A549 (cell line): Measurements from ENCODE around the gene RHO. TPM values are rescaled to one million over a fixed set of nuclear protein-coding genes. Genes with fewer than 3 reads are reported as not detected.
A peak's percentile ranks its signal among the peaks of the same experiment; 100 is the strongest.

Source experiments
- ATAC-seq, 2 experiments: fragments of 200-7000 bp in 1 of 2; fragments of >200 bp in 1 of 2; cut with Nextera tagmentation in 1 of 2; cut with Tn5 transposase in 1 of 2; 3 replicates each; pipeline versions ENCODE4 v1.8.0 to v1.9.1; 2018 to 2020; ENCODE audit warnings: mild to moderate bottlenecking in 1 of 2, moderate library complexity in 1 of 2
- CTCF ChIA-PET: fragments of 300-600 bp; sonication (Branson Sonifier 250); formaldehyde crosslinking; extraction: SDS; loops from one replicate; lab custom pipeline; 2021; ENCODE audit warnings: antibody characterized with exemption, inconsistent platforms; lab: Yijun Ruan, JAX
- POLR2A ChIA-PET: fragments of 350-600 bp; formaldehyde crosslinking; extraction: SDS; loops from one replicate; lab custom pipeline; 2021; ENCODE audit warnings: antibody characterized with exemption, inconsistent platforms; lab: Yijun Ruan, JAX
- DNase-seq, 2 experiments: peaks; one replicate each; pipeline versions ENCODE4 v3.0.0 to v3.0.0-alpha.2; 2011 to 2016; ENCODE audit warnings: low read depth in 1 of 2, low spot score in 1 of 2
- FAIRE-seq: peaks from 2 replicates; lab custom pipeline; 2011; peaks lifted over from hg19 to GRCh38; lab: Jason Lieb, UNC
- H3K27ac ChIP-seq, 2 experiments: fragments of >200 bp; sonication (Bioruptor Twin); formaldehyde crosslinking; 3 replicates each; pipeline ENCODE4 v1.5.1; 2016 to 2017
- H3K4me1 ChIP-seq: fragments of >200 bp; sonication (Bioruptor Twin); formaldehyde crosslinking; 3 replicates; pipeline ENCODE4 v1.6.1; 2016
- H3K4me2 ChIP-seq: fragments of >200 bp; sonication (Bioruptor Twin); formaldehyde crosslinking; 3 replicates; pipeline ENCODE4 v1.6.1; 2016
- H3K4me3 ChIP-seq: fragments of >200 bp; sonication (Bioruptor Twin); formaldehyde crosslinking; 3 replicates; pipeline ENCODE4 v1.5.1; 2016
- H3K9me3 ChIP-seq: fragments of >200 bp; sonication (Bioruptor Twin); formaldehyde crosslinking; 3 replicates; pipeline ENCODE4 v1.6.1; 2016
- BHLHE40 ChIP-seq: IDR thresholded peaks from 2 replicates; pipeline ENCODE4 v1.6.1; 2012; ENCODE audit warnings: low read depth, low read length, inconsistent platforms
- CBX2 ChIP-seq: fragments of 200-600 bp; sonication (generic); IDR thresholded peaks from 2 replicates; pipeline ENCODE4 v1.6.1; 2016; ENCODE audit warnings: low read depth, mild to moderate bottlenecking, borderline replicate concordance
- CHD2 ChIP-seq: fragments of 150-350 bp; IDR thresholded peaks from 2 replicates; pipeline ENCODE4 v1.6.1; 2014; ENCODE audit warnings: low read length; ENCODE audit not compliant: partially characterized antibody
- CHD4 ChIP-seq: fragments of 200-600 bp; sonication (generic); IDR thresholded peaks from 2 replicates; pipeline ENCODE4 v1.6.1; 2016; ENCODE audit warnings: antibody characterized with exemption, mild to moderate bottlenecking, borderline replicate concordance
- EHF ChIP-seq: fragments of 250-450 bp; sonication (Bioruptor Pico); IDR thresholded peaks from 2 replicates; pipeline ENCODE4 v1.5.0; 2020; ENCODE audit warnings: mild to moderate bottlenecking
- FOSB ChIP-seq: fragments of 250-450 bp; sonication (Bioruptor Pico); IDR thresholded peaks from 2 replicates; pipeline ENCODE4 v1.5.0; 2020; ENCODE audit warnings: mild to moderate bottlenecking, moderate library complexity
- FOXS1 ChIP-seq: fragments of 250-450 bp; sonication (Bioruptor Pico); IDR thresholded peaks from 2 replicates; pipeline ENCODE4 v1.5.0; 2020; ENCODE audit warnings: mild to moderate bottlenecking, moderate library complexity
- GATA3 ChIP-seq: IDR thresholded peaks from 2 replicates; pipeline ENCODE4 v1.6.1; 2012; ENCODE audit warnings: borderline replicate concordance
- HDAC2 ChIP-seq: fragments of 200-600 bp; sonication (generic); IDR thresholded peaks from 2 replicates; pipeline ENCODE4 v1.6.1; 2016
- HOXA7 ChIP-seq: fragments of 250-450 bp; sonication (Bioruptor Pico); IDR thresholded peaks from 2 replicates; pipeline ENCODE4 v1.5.0; 2020; ENCODE audit warnings: mild to moderate bottlenecking, moderate library complexity
- JUN ChIP-seq, 2 experiments: fragments of >200 bp; sonication (Bioruptor Twin); formaldehyde crosslinking; IDR thresholded peaks; 2 replicates in 1 of 2; 3 replicates in 1 of 2; pipeline ENCODE4 v1.6.1; 2016 to 2017
- MAFK ChIP-seq: fragments of 450-650 bp; IDR thresholded peaks from 2 replicates; pipeline ENCODE4 v1.6.1; 2014; ENCODE audit not compliant: partially characterized antibody
- MYC ChIP-seq: IDR thresholded peaks from 2 replicates; pipeline ENCODE4 v1.6.1; 2012; ENCODE audit warnings: mild to moderate bottlenecking, inconsistent platforms, low read length, improper control_type of control experiment, borderline replicate concordance
- POLR2A ChIP-seq: IDR thresholded peaks from 2 replicates; pipeline ENCODE4 v1.6.1; 2012; ENCODE audit warnings: mild to moderate bottlenecking, low read length
- RAD21 ChIP-seq, 2 experiments: fragments of >200 bp in 1 of 2; sonication (Bioruptor Twin) in 1 of 2; formaldehyde crosslinking in 1 of 2; IDR thresholded peaks in 1 of 2; conservative IDR thresholded peaks in 1 of 2; 2 replicates in 1 of 2; 3 replicates in 1 of 2; pipeline ENCODE4 v1.6.1; 2012 to 2018; ENCODE audit warnings: inconsistent platforms in 1 of 2
- RFX5 ChIP-seq: fragments of 450-650 bp; IDR thresholded peaks from 2 replicates; pipeline ENCODE4 v1.7.1; 2014; ENCODE audit warnings: antibody characterized with exemption, mild to moderate bottlenecking, moderate library complexity
- RNF2 ChIP-seq: fragments of 200-600 bp; sonication (generic); IDR thresholded peaks from 2 replicates; pipeline ENCODE4 v1.6.1; 2016; ENCODE audit warnings: low read depth, mild to moderate bottlenecking, antibody characterized with exemption, moderate library complexity, borderline replicate concordance
- TFCP2L1 ChIP-seq: fragments of 250-450 bp; sonication (Bioruptor Pico); IDR thresholded peaks from 2 replicates; pipeline ENCODE4 v1.5.0; 2021; ENCODE audit warnings: mild to moderate bottlenecking
- ZNF302 ChIP-seq: fragments of 250-450 bp; sonication (Bioruptor Pico); IDR thresholded peaks from 2 replicates; pipeline ENCODE4 v1.9.0; 2021; ENCODE audit warnings: inconsistent platforms, mild to moderate bottlenecking, moderate library complexity
- WGBS: methylation state at CpG from one replicate; pipeline ENCODE4 v1.1.6; 2017; ENCODE audit errors: missing lambda C conversion rate; 5-methylcytosine and 5-hydroxymethylcytosine counted together
- polyA plus RNA-seq, 4 experiments: library from polyadenylated mRNA; depleted of rRNA in 3 of 4; stranded (reverse); fragments of >200 nt; fragmentation: RNase III in 1 of 4; extraction: RNeasy Plus Mini Kit Qiagen cat#74134 plus additional on column Dnase treatment in 1 of 4; gene quantifications; 2 replicates in 3 of 4; 3 replicates in 1 of 4; pipeline ENCODE4 v1.2.3, GENCODE V29; 2011 to 2017
- TF ChIP-seq, protein P1 (sequence below): fragments of >200 bp; sonication (Bioruptor Twin); formaldehyde crosslinking; IDR thresholded peaks from 3 replicates; pipeline ENCODE4 v1.6.1; 2016
- TF ChIP-seq, protein P2 (sequence below): IDR thresholded peaks from 2 replicates; pipeline ENCODE4 v1.6.1; 2012
- TF ChIP-seq, protein P3 (sequence below): fragments of >200 bp; sonication (Bioruptor Twin); formaldehyde crosslinking; IDR thresholded peaks from 2 replicates; pipeline ENCODE4 v1.6.1; 2016

Gene RHO
- polyA plus RNA-seq, 2 of the 4 experiments (the other 2 are of a cell fraction) = 0.04 TPM; not detected in 1

DNA sequence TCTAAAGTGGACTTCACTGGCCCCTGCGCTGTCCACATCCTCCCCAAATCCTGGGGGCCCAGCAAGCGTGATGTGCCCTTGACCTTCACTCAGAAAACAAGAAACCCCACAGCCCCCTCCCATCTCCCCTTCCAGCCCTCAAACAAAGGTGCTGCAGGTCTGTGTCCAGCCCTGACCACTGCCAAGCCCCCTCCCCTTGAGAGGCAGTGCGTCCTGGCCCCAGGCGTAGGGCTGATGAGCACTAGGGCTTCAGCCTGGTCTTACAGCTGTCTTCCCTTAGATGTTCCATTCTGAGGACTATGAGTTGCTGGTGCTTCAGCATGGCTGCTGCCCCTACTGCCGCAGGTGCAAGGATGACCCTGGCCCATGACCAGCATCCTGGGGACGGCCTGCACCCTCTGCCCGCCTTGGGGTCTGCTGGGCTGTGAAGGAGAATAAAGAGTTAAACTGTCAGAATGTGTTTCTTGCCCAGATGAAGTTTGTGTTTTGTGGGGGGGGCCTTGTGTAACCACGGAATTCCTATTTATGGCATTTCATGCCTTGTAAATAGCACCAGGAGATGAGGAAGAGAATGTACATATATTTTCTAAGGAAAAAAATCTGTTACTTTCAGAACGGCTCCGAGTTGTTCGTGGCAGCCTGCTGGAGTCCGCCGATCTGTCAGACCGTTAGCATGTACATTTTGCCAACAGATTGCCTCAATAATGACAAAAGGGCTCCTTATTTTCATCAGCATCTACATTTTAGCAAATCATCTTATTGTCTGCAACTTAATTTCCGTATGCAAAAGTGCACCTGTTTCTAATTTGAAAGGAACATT is 8.3 kb upstream of the RHO start:
- TF ChIP-seq FOSB (CRISPR knock-in tag) (no peak), HOXA7 (CRISPR knock-in tag) (no peak)
- TF ChIP-seq, protein P1, sequence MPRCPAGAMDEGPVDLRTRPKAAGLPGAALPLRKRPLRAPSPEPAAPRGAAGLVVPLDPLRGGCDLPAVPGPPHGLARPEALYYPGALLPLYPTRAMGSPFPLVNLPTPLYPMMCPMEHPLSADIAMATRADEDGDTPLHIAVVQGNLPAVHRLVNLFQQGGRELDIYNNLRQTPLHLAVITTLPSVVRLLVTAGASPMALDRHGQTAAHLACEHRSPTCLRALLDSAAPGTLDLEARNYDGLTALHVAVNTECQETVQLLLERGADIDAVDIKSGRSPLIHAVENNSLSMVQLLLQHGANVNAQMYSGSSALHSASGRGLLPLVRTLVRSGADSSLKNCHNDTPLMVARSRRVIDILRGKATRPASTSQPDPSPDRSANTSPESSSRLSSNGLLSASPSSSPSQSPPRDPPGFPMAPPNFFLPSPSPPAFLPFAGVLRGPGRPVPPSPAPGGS = no peak
- TF ChIP-seq, protein P2, sequence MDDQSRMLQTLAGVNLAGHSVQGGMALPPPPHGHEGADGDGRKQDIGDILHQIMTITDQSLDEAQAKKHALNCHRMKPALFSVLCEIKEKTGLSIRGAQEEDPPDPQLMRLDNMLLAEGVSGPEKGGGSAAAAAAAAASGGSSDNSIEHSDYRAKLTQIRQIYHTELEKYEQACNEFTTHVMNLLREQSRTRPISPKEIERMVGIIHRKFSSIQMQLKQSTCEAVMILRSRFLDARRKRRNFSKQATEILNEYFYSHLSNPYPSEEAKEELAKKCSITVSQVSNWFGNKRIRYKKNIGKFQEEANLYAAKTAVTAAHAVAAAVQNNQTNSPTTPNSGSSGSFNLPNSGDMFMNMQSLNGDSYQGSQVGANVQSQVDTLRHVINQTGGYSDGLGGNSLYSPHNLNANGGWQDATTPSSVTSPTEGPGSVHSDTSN = no peak
- POLR2A ChIA-PET = no interaction called here
- FAIRE-seq (no peak), DNase-seq (no peak), ATAC-seq (no peak)
- no peaks in the 10 kb centered on the region for H3K4me1 ChIP-seq
- CTCF ChIA-PET = interaction anchor here (0.6 kb wide), 1 partner anchor 107 kb away, joined by 3 read pairs; no protein-coding TSS in a partner anchor
- H3K27ac ChIP-seq = no peak overlapping the region
- H3K4me2 ChIP-seq = no peak overlapping the region
- no peaks in the 10 kb centered on the region for H3K9me3 ChIP-seq
- WGBS = 87% methylated on average over 14 of the region's 15 CpGs
- no peak overlapping the region for H3K4me3 ChIP-seq

DNA sequence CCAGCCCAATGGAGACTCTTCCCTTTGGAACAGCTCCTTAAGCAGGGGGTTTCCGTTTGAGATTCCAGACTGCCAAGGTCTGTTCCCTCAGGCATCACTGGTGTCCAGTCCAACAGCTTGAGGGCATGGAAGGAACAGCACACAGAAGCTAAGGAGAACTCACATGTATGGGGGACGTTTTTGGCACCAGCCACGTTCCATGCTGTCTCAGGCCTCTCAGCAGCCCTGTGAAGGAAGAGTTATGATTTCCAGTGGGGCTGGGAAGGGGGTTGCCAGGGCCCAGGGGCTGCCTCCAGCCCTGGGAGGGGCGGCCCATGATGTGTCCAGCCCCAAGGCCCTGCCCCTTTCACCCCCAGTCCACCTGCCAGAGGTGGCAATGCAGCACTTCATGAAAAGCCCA is 7.5 kb upstream of the RHO start:
- no peaks in the 10 kb centered on the region for H3K9me3 ChIP-seq
- WGBS = 50% methylated on average over 2 of the region's 4 CpGs
- no peak for TF ChIP-seq BHLHE40
- no peak for TF ChIP-seq MAFK
- TF ChIP-seq, protein P1 = no peak
- no peak for TF ChIP-seq TFCP2L1
- no peak for TF ChIP-seq ZNF302
- no peak overlapping the region for H3K4me2 ChIP-seq
- ChIA-PET CTCF (no interaction called here), POLR2A (no interaction called here)
- H3K27ac ChIP-seq = peak overlapping the region in 1 of 2 experiments; percentile 11; a peak in 1 of 6 replicates
- DNase-seq (no peak), FAIRE-seq (no peak), ATAC-seq (no peak)
- H3K4me1 ChIP-seq = no peaks in the 10 kb centered on the region
- H3K4me3 ChIP-seq = no peak overlapping the region

DNA sequence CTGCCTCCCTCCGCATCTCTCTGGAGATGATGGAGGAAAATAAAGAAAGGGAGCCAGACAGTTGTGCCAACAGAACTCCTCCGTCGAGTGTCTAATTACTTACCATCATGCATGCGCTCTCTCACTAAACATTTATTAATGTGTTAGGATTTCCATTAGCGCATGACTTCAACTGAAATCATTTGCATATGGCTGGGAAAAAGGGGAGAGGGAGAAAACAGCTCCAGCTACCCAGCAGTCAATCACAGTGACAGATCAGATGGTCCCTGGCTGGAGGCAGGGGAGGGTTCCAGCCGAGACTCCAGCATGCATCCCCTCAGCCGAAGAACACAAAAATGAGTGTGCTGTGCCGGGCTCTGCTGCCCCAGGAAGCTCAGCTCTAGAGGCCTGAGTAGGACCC is 6.8 kb upstream of the RHO start:
- WGBS = 98% methylated on average over 8 of the region's 8 CpGs
- H3K27ac ChIP-seq = no peak overlapping the region
- ATAC-seq (no peak), DNase-seq (no peak), FAIRE-seq (no peak)
- TF ChIP-seq RFX5 (no peak), POLR2A (no peak), EHF (CRISPR knock-in tag) (no peak), HDAC2 (no peak), CBX2 (no peak), CHD2 (no peak), RNF2 (no peak), MYC (no peak), FOXS1 (CRISPR knock-in tag) (no peak), JUN (IDR thresholded peaks at IDR 0.05) (no peak), BHLHE40 (no peak), FOSB (CRISPR knock-in tag) (no peak), RAD21 (conservative IDR thresholded peaks at IDR 0.05 in 1 of 2, IDR thresholded peaks at IDR 0.05 in 1 of 2) (no peak), TFCP2L1 (no peak), CHD4 (no peak), GATA3 (no peak)
- TF ChIP-seq, protein P3, sequence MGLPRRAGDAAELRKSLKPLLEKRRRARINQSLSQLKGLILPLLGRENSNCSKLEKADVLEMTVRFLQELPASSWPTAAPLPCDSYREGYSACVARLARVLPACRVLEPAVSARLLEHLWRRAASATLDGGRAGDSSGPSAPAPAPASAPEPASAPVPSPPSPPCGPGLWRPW = no peak
- TF ChIP-seq, protein P1 = no peak
- no peaks in the 10 kb centered on the region for H3K4me1 ChIP-seq
- H3K9me3 ChIP-seq = no peaks in the 10 kb centered on the region
- ChIA-PET POLR2A (no interaction called here), CTCF (interaction anchor here (0.6 to 1.6 kb wide), 2 partner anchors 9 to 31 kb away, joined by 3 to 4 read pairs; no protein-coding TSS in a partner anchor)
- no peak overlapping the region for H3K4me3 ChIP-seq
- no peak overlapping the region for H3K4me2 ChIP-seq
